H1 (cell line): ENCODE data around the gene NIPAL4. TPM values are rescaled to one million over a fixed set of nuclear protein-coding genes. Genes with fewer than 3 reads are reported as not detected.

Source experiments
- CTCF ChIA-PET: fragments of 300-600 bp; sonication (Branson Sonifier 250); formaldehyde crosslinking; loops from one replicate; lab custom pipeline; 2021; ENCODE audit not compliant: partially characterized antibody; lab: Charles Lee
- POLR2A ChIA-PET: fragments of 300-600 bp; sonication (Branson Sonifier 250); formaldehyde crosslinking; loops from one replicate; lab custom pipeline; 2021; ENCODE audit warnings: inconsistent platforms; ENCODE audit not compliant: partially characterized antibody; lab: Charles Lee
- DNase-seq, 2 experiments: peaks; one replicate each; pipeline versions ENCODE4 v3.0.0 to v3.0.0-alpha.2; 2010 to 2022; ENCODE audit warnings: low spot score in 2 of 2, low read depth in 1 of 2, mixed read lengths in 1 of 2
- FAIRE-seq: peaks from 2 replicates; lab custom pipeline; 2011; peaks lifted over from hg19 to GRCh38; lab: Jason Lieb, UNC
- H2AFZ ChIP-seq: 2 replicates; pipeline ENCODE4 v1.8.1; 2012; ENCODE audit warnings: low read length, inconsistent platforms
- H2AK5ac ChIP-seq: 2 replicates; pipeline ENCODE4 v1.6.1; 2013; ENCODE audit warnings: low read depth, low read length
- H2BK120ac ChIP-seq: replicated peaks from 2 replicates; pipeline ENCODE3; 2013; ENCODE audit warnings: low read depth, low read length, inconsistent platforms
- H2BK12ac ChIP-seq: 2 replicates; pipeline ENCODE4 v1.6.1; 2013; ENCODE audit warnings: low read depth, low read length
- H2BK15ac ChIP-seq: 2 replicates; pipeline ENCODE4 v1.6.1; 2013; ENCODE audit warnings: low read length
- H2BK20ac ChIP-seq: 2 replicates; pipeline ENCODE4 v1.6.1; 2013; ENCODE audit warnings: low read length
- H2BK5ac ChIP-seq: 2 replicates; pipeline ENCODE4 v1.6.1; 2013; ENCODE audit warnings: low read depth, low read length
- H3K14ac ChIP-seq: 2 replicates; pipeline ENCODE4 v1.6.1; 2013; ENCODE audit warnings: inconsistent platforms; ENCODE audit not compliant: insufficient read length
- H3K18ac ChIP-seq: 2 replicates; pipeline ENCODE4 v1.6.1; 2013; ENCODE audit warnings: low read length; ENCODE audit errors: extremely low read depth
- H3K23ac ChIP-seq: 2 replicates; pipeline ENCODE4 v1.6.1; 2013; ENCODE audit warnings: inconsistent platforms; ENCODE audit not compliant: insufficient read length
- H3K23me2 ChIP-seq: 2 replicates; pipeline ENCODE4 v1.6.1; 2013; ENCODE audit warnings: low read depth, low read length
- H3K27ac ChIP-seq: 2 replicates; pipeline ENCODE4 v1.6.1; 2011; ENCODE audit warnings: low read depth, low read length, inconsistent platforms
- H3K27me3 ChIP-seq, 4 experiments: replicated peaks in 1 of 4; 1 replicate in 1 of 4; 2 replicates in 3 of 4; pipeline versions ENCODE4 v1.6.1 to v1.8.1; 2011 to 2013; ENCODE audit warnings: low read length in 3 of 4, mild to moderate bottlenecking in 3 of 4, inconsistent platforms in 2 of 4, mixed read lengths in 2 of 4, moderate library complexity in 1 of 4; ENCODE audit not compliant: control insufficient read depth in 3 of 4, insufficient read depth in 3 of 4; ENCODE audit errors: extremely low read depth in 1 of 4
- H3K36me3 ChIP-seq, 4 experiments: 2 replicates each; pipeline versions ENCODE4 v1.6.1 to v1.8.1; 2011 to 2013; ENCODE audit warnings: mild to moderate bottlenecking in 4 of 4, low read length in 3 of 4, moderate library complexity in 2 of 4, control low read depth in 1 of 4, inconsistent platforms in 1 of 4; ENCODE audit not compliant: insufficient read depth in 4 of 4, control insufficient read depth in 2 of 4
- H3K4ac ChIP-seq: replicated peaks from 2 replicates; pipeline ENCODE3; 2013; ENCODE audit warnings: low read length, low read depth, mixed read lengths, inconsistent platforms; ENCODE audit not compliant: insufficient read length
- H3K4me1 ChIP-seq, 4 experiments: replicated peaks in 1 of 4; 1 replicate in 1 of 4; 2 replicates in 3 of 4; pipeline versions ENCODE4 v1.6.1 to v1.8.1; 2011 to 2013; ENCODE audit warnings: low read length in 3 of 4, inconsistent platforms in 2 of 4, mixed read lengths in 1 of 4; ENCODE audit not compliant: insufficient read depth in 4 of 4, control insufficient read depth in 3 of 4
- H3K4me2 ChIP-seq, 2 experiments: 2 replicates each; pipeline versions ENCODE4 v1.6.1 to v1.8.1; 2011 to 2013; ENCODE audit warnings: low read depth in 2 of 2, low read length in 2 of 2, control low read depth in 1 of 2, inconsistent platforms in 1 of 2, mild to moderate bottlenecking in 1 of 2; ENCODE audit not compliant: insufficient read depth in 1 of 2
- H3K4me3 ChIP-seq, 4 experiments: fragments of 200-600, 300-600 bp in 1 of 4; sonication (generic), shearing (Covaris generic), sonication (Bioruptor Twin) in 1 of 4; 2 replicates each; pipeline versions ENCODE4 v1.5.1 to v1.8.1; 2011 to 2016; ENCODE audit warnings: low read length in 4 of 4, low read depth in 3 of 4, control low read depth in 2 of 4, inconsistent platforms in 2 of 4, mild to moderate bottlenecking in 2 of 4, mixed read lengths in 1 of 4, moderate library complexity in 1 of 4; ENCODE audit not compliant: insufficient read depth in 2 of 4; ENCODE audit errors: extremely low read depth in 1 of 4
- H3K56ac ChIP-seq: replicated peaks from 2 replicates; pipeline ENCODE3; 2013; ENCODE audit warnings: low read depth, mild to moderate bottlenecking, mixed read lengths, low read length, inconsistent platforms; ENCODE audit not compliant: insufficient read length
- H3K79me1 ChIP-seq: 2 replicates; pipeline ENCODE4 v1.6.1; 2013; ENCODE audit warnings: low read depth, low read length, control low read depth
- H3K79me2 ChIP-seq, 2 experiments: 2 replicates each; pipeline versions ENCODE4 v1.6.1 to v1.8.1; 2012 to 2013; ENCODE audit warnings: low read length in 2 of 2, mild to moderate bottlenecking in 2 of 2, inconsistent platforms in 1 of 2; ENCODE audit not compliant: insufficient read depth in 2 of 2, control insufficient read depth in 1 of 2
- H3K9ac ChIP-seq, 4 experiments: replicated peaks in 1 of 4; 1 replicate in 1 of 4; 2 replicates in 3 of 4; pipeline versions ENCODE4 v1.6.1 to v1.8.1; 2011 to 2013; ENCODE audit warnings: low read depth in 3 of 4, low read length in 3 of 4, control low read depth in 2 of 4, mild to moderate bottlenecking in 2 of 4, moderate library complexity in 2 of 4, inconsistent platforms in 1 of 4; ENCODE audit errors: extremely low read depth in 1 of 4
- H3K9me3 ChIP-seq, 2 experiments: 2 replicates each; pipeline versions ENCODE4 v1.6.1 to v1.8.1; 2012 to 2013; ENCODE audit warnings: mild to moderate bottlenecking in 2 of 2, moderate library complexity in 2 of 2, control low read depth in 1 of 2, inconsistent platforms in 1 of 2, low read depth in 1 of 2, low read length in 1 of 2, mixed read lengths in 1 of 2; ENCODE audit not compliant: insufficient read depth in 2 of 2
- H4K20me1 ChIP-seq, 2 experiments: replicated peaks in 1 of 2; 2 replicates each; pipeline versions ENCODE3 to v1.8.1; 2011 to 2013; ENCODE audit warnings: inconsistent platforms in 2 of 2, low read length in 2 of 2, mild to moderate bottlenecking in 1 of 2; ENCODE audit not compliant: insufficient read depth in 2 of 2, control insufficient read depth in 1 of 2
- H4K5ac ChIP-seq: 2 replicates; pipeline ENCODE4 v1.6.1; 2013; ENCODE audit warnings: low read length, low read depth, mixed read lengths, inconsistent platforms; ENCODE audit not compliant: insufficient read length
- H4K8ac ChIP-seq: 2 replicates; pipeline ENCODE4 v1.8.0; 2013; ENCODE audit warnings: mild to moderate bottlenecking, moderate library complexity, low read length, inconsistent platforms; ENCODE audit not compliant: insufficient read depth; ENCODE audit errors: extremely low read depth
- H4K91ac ChIP-seq: replicated peaks from 2 replicates; pipeline ENCODE3; 2013; ENCODE audit warnings: low read length, mixed read lengths, inconsistent platforms; ENCODE audit not compliant: insufficient read length
- BRCA1 ChIP-seq: IDR thresholded peaks from 2 replicates; pipeline ENCODE4 v1.6.1; 2012; ENCODE audit warnings: low read depth, low read length, improper control_type of control experiment
- EP300 ChIP-seq, 2 experiments: IDR thresholded peaks; 1 replicate in 1 of 2; 2 replicates in 1 of 2; pipeline ENCODE4 v1.6.1; 2011 to 2012; ENCODE audit warnings: low read depth in 2 of 2, low read length in 2 of 2, mild to moderate bottlenecking in 2 of 2, borderline replicate concordance in 1 of 2, inconsistent platforms in 1 of 2, moderate library complexity in 1 of 2
- FOSL1 ChIP-seq: IDR thresholded peaks from 2 replicates; pipeline ENCODE4 v1.6.1; 2011; ENCODE audit warnings: mild to moderate bottlenecking, low read depth, low read length, moderate library complexity; ENCODE audit not compliant: insufficient read depth
- KDM5A ChIP-seq: fragments of 200-600 bp; IDR thresholded peaks from 2 replicates; pipeline ENCODE4 v1.7.1; 2012; ENCODE audit warnings: mild to moderate bottlenecking, low read length, inconsistent platforms, mixed read lengths
- RAD21 ChIP-seq, 2 experiments: IDR thresholded peaks in 1 of 2; conservative IDR thresholded peaks in 1 of 2; 2 replicates each; pipeline ENCODE4 v1.6.1; 2011; ENCODE audit warnings: low read depth in 2 of 2, low read length in 2 of 2, improper control_type of control experiment in 1 of 2, inconsistent platforms in 1 of 2, mild to moderate bottlenecking in 1 of 2, moderate library complexity in 1 of 2
- SIN3A ChIP-seq, 2 experiments: IDR thresholded peaks in 1 of 2; conservative IDR thresholded peaks in 1 of 2; 2 replicates each; pipeline ENCODE4 v1.6.1; 2011 to 2012; ENCODE audit warnings: low read length in 2 of 2, improper control_type of control experiment in 1 of 2, low read depth in 1 of 2, mild to moderate bottlenecking in 1 of 2
- SP2 ChIP-seq: IDR thresholded peaks from 2 replicates; pipeline ENCODE4 v1.6.1; 2012; ENCODE audit warnings: mild to moderate bottlenecking, low read length, inconsistent platforms
- TCF12 ChIP-seq: IDR thresholded peaks from 2 replicates; pipeline ENCODE4 v1.6.1; 2011; ENCODE audit warnings: low read depth, mild to moderate bottlenecking, low read length
- TEAD4 ChIP-seq: IDR thresholded peaks from 2 replicates; pipeline ENCODE4 v1.6.1; 2012; ENCODE audit warnings: low read depth, low read length, inconsistent platforms, mixed read lengths
- WGBS, 2 experiments: shearing (Covaris generic) in 1 of 2; methylation state at CpG; one replicate each; pipeline versions ENCODE4 v1.1.6 to v1.1.7; 2013 to 2015; ENCODE audit warnings: low lambda C conversion rate in 2 of 2, mixed read lengths in 2 of 2, inconsistent platforms in 1 of 2, low coverage in 1 of 2, missing lambda C conversion rate in 1 of 2; ENCODE audit not compliant: insufficient replicate concordance in 2 of 2, insufficient coverage in 1 of 2, insufficient read length in 1 of 2; ENCODE audit errors: extremely low coverage in 1 of 2, missing lambda C conversion rate in 1 of 2; 5-methylcytosine and 5-hydroxymethylcytosine counted together
- polyA plus RNA-seq, 7 experiments: library from polyadenylated mRNA; depleted of rRNA in 3 of 7; stranded (reverse) in 5 of 7; unstranded in 2 of 7; fragments of >200 nt in 5 of 7; fragments of 200-250 nt in 2 of 7; gene quantifications; 1 replicate in 5 of 7; 2 replicates in 1 of 7; 4 replicates in 1 of 7; pipeline versions ENCODE4 v1.2.1 to v1.2.3, GENCODE V29; 2011 to 2013; ENCODE audit warnings: missing spikeins in 2 of 7, mixed read lengths in 2 of 7
- total RNA-seq: library from RNA; stranded (reverse); fragmentation: NEBNext Ultra II Directional; extraction: Animal tissue kit (Norgen Biotek cat#: 25700); gene quantifications from 2 replicates; pipeline ENCODE4 v1.2.1, GENCODE V29; 2021

NIPAL4 gene
- total and polyA plus RNA-seq, 2 of the 8 experiments (the other 6 are each of a cell fraction or from before 2014, with no cell fraction given): 0.09 to 0.20 TPM

DNA sequence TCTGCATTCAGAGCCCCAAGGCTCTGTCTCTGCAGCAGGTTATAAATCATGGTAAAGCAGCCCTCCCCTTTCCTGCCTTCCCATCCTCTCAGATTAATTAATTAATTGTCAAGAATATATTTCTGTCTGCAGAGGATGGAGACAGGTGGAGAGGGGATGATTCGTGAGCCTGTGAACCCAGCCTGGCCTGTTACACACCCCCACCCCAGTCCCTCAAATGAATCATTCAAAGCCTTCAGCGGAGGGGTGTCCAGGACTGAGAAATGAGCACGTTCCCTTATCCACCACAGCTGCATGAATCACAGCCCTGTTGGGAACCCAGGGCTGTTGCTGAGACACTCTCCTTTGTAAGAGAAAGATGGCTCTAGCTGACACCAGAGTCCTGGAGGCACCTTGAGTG lies 56.0 kb downstream of the NIPAL4 start:
- no peaks in the 10 kb centered on the region for H3K23me2 ChIP-seq
- H3K4me1 ChIP-seq: no peaks in the 10 kb centered on the region
- no peak overlapping the region for H2BK120ac ChIP-seq
- H3K27ac ChIP-seq: no peak overlapping the region
- no peak overlapping the region for H2BK20ac ChIP-seq
- no peaks in the 10 kb centered on the region for H3K79me1 ChIP-seq
- no peak overlapping the region for H3K4ac ChIP-seq
- H4K91ac ChIP-seq: no peak overlapping the region
- no peak overlapping the region for H3K9ac ChIP-seq
- H4K5ac ChIP-seq: no peak overlapping the region
- H2BK15ac ChIP-seq: no peak overlapping the region
- H2AK5ac ChIP-seq: no peak overlapping the region
- H2AFZ ChIP-seq: no peak overlapping the region
- H3K36me3 ChIP-seq: no peaks in the 10 kb centered on the region; a peak in 2 of 8 replicates
- no peak overlapping the region for H2BK5ac ChIP-seq
- no peaks in the 10 kb centered on the region for H3K9me3 ChIP-seq
- ChIA-PET POLR2A (no interaction called here), CTCF (interaction anchor here (0.6 to 1.6 kb wide), 7 partner anchors 20 to 202 kb away, joined by 3 to 6 read pairs (median 3); no protein-coding TSS in a partner anchor)
- peaks cover 0 to 2% of the 10 kb centered on the region in 2 experiments for H4K20me1 ChIP-seq
- DNase-seq: no peak
- no peak overlapping the region for H4K8ac ChIP-seq
- FAIRE-seq: no peak
- no peak overlapping the region for H3K14ac ChIP-seq
- no peak overlapping the region for H3K56ac ChIP-seq
- no peaks in the 10 kb centered on the region for H3K27me3 ChIP-seq
- no peak for TF ChIP-seq KDM5A
- no peak for TF ChIP-seq SIN3A (conservative IDR thresholded peaks at IDR 0.05 in 1 of 2, IDR thresholded peaks at IDR 0.05 in 1 of 2; ENCODE audit: low read depth in 1 of 2, low read length in 2 of 2)
- TF ChIP-seq RAD21 (IDR thresholded peaks at IDR 0.05 in 1 of 2, conservative IDR thresholded peaks at IDR 0.05 in 1 of 2; ENCODE audit: low read depth in 2 of 2, low read length in 2 of 2): no peak
- TF ChIP-seq EP300 (IDR thresholded peaks at IDR 0.05; ENCODE audit: borderline replicate concordance in 1 of 2, low read depth in 2 of 2, low read length in 2 of 2): no peak
- no peak for TF ChIP-seq SP2
- TF ChIP-seq BRCA1: no peak
- TF ChIP-seq TCF12: no peak
- no peak for TF ChIP-seq FOSL1
- TF ChIP-seq TEAD4: no peak
- H3K79me2 ChIP-seq: no peaks in the 10 kb centered on the region
- H3K4me2 ChIP-seq: no peak overlapping the region
- 94% methylated on average over 3 of the region's 3 CpGs; no CpG with 5 or more reads in 1 of the 2 experiments for WGBS, 2 experiments
- no peak overlapping the region for H2BK12ac ChIP-seq
- H3K4me3 ChIP-seq: no peak overlapping the region
- no peak overlapping the region for H3K23ac ChIP-seq
- no peak overlapping the region for H3K18ac ChIP-seq
